OCI-LY7 (cell line): ENCODE measurements around the gene ABHD11. TPM values are rescaled to one million over a fixed set of nuclear protein-coding genes. Genes with fewer than 3 reads are reported as not detected.

Source experiments
- BruUV-seq: library from RNA; stranded (reverse); fragments of 400-500 nt; replicated peaks from 2 replicates; lab custom pipeline; 2021; lab: Mats Ljungman, UMichigan
- CTCF ChIA-PET: fragments of 300-600 bp; sonication (Branson Sonifier 250); formaldehyde crosslinking; loops from one replicate; lab custom pipeline; 2022; ENCODE audit warnings: antibody characterized with exemption; ENCODE audit not compliant: unreplicated experiment; lab: Charles Lee
- POLR2A ChIA-PET: fragments of 300-600 bp; sonication (Branson Sonifier 250); formaldehyde crosslinking; loops from one replicate; lab custom pipeline; 2022; ENCODE audit warnings: antibody characterized with exemption; lab: Charles Lee
- DNase-seq: peaks from one replicate; pipeline ENCODE4 v3.0.0-alpha.2; 2015; ENCODE audit warnings: low spot score
- H2AFZ ChIP-seq: fragments of 200-600 bp; sonication (generic), shearing (Covaris generic); 2 replicates; pipeline ENCODE4 v1.6.1; 2014; ENCODE audit warnings: mild to moderate bottlenecking, antibody characterized with exemption, low read length, moderate library complexity
- H3K27ac ChIP-seq: fragments of 200-600 bp; sonication (generic); 2 replicates; pipeline ENCODE4 v1.5.1; 2014; ENCODE audit warnings: mixed run types, low read depth, mild to moderate bottlenecking, moderate library complexity, low read length, inconsistent platforms; ENCODE audit not compliant: poor library complexity, severe bottlenecking
- H3K36me3 ChIP-seq: fragments of 200-600 bp; sonication (generic); 2 replicates; pipeline ENCODE4 v1.6.1; 2014; ENCODE audit warnings: mild to moderate bottlenecking, antibody characterized with exemption, low read length, moderate library complexity, mixed read lengths; ENCODE audit not compliant: insufficient read depth
- H3K4me1 ChIP-seq: fragments of 200-600 bp; sonication (generic); 2 replicates; pipeline ENCODE4 v1.5.1; 2014; ENCODE audit warnings: mild to moderate bottlenecking, low read length; ENCODE audit not compliant: insufficient read depth, poor library complexity, severe bottlenecking
- H3K4me2 ChIP-seq: fragments of 200-600 bp; sonication (generic); 2 replicates; pipeline ENCODE4 v1.6.1; 2014; ENCODE audit warnings: mild to moderate bottlenecking, low read length
- H3K4me3 ChIP-seq: fragments of 200-600 bp; sonication (generic); 2 replicates; pipeline ENCODE4 v1.5.1; 2014; ENCODE audit warnings: mild to moderate bottlenecking, low read depth, low read length; ENCODE audit not compliant: poor library complexity, severe bottlenecking
- H3K79me2 ChIP-seq: fragments of 200-600 bp; sonication (generic); 2 replicates; pipeline ENCODE4 v1.6.1; 2016; ENCODE audit warnings: low read depth, mild to moderate bottlenecking, low read length, moderate library complexity, mixed read lengths; ENCODE audit not compliant: insufficient read depth
- H3K9me2 ChIP-seq: fragments of 200-600 bp; sonication (generic); 2 replicates; pipeline ENCODE4 v1.6.1; 2016; ENCODE audit warnings: mild to moderate bottlenecking, low read length, mixed read lengths; ENCODE audit not compliant: insufficient read depth
- H3K9me3 ChIP-seq: fragments of 200-600 bp; sonication (generic); 2 replicates; pipeline ENCODE4 v1.6.1; 2014; ENCODE audit warnings: mild to moderate bottlenecking, mixed run types, low read length, mixed read lengths
- H4K20me1 ChIP-seq: fragments of 200-600 bp; sonication (generic); 2 replicates; pipeline ENCODE4 v1.6.1; 2014; ENCODE audit warnings: mild to moderate bottlenecking, antibody characterized with exemption, low read length, moderate library complexity, mixed read lengths; ENCODE audit not compliant: insufficient read depth
- EZH2phosphoT487 ChIP-seq: fragments of 200-600 bp; sonication (generic); IDR thresholded peaks from 2 replicates; pipeline ENCODE4 v1.6.1; 2018; ENCODE audit warnings: low read depth, borderline replicate concordance, mild to moderate bottlenecking, mixed run types, antibody characterized with exemption, low read length, moderate library complexity, mixed read lengths
- intact Hi-C: fragments of 100-400 bp; cut with micrococcal nuclease; formaldehyde crosslinking; loops from one replicate; pipeline ENCODE4 v1.10.0; 2022; ENCODE audit not compliant: unreplicated experiment
- total RNA-seq, 2 experiments: library from RNA; depleted of rRNA in 1 of 2; stranded (reverse); fragments of >200 nt in 1 of 2; shearing (Covaris generic) in 1 of 2; gene quantifications; 2 replicates each; pipeline ENCODE4 v1.2.3, GENCODE V29; 2014 to 2022
- TF ChIP-seq, protein P1 (sequence below): fragments of 200-600 bp; sonication (generic); conservative IDR thresholded peaks from 2 replicates; pipeline ENCODE4 v1.5.1; 2014; ENCODE audit warnings: mild to moderate bottlenecking, antibody characterized with exemption, low read length, moderate library complexity, mixed read lengths

ABHD11 gene
- total RNA-seq, 2 experiments from 2014 or later = 27.4 to 27.5 TPM

- POLR2A ChIA-PET = interaction anchor here (1.1 kb wide), 1 partner anchor 35 kb away, joined by 3 read pairs; the partner anchor contains the start of gene ABHD11
Measured at GRCh38 chr7:73773700-73774517, 35.3 kb upstream of the ABHD11 start.

GRCh38 chr7:73770860-73771670 is 32.5 kb upstream of the ABHD11 start:
- Histone ChIP-seq H3K9me3 (no peaks in the 10 kb centered on the region), H3K36me3 (no peaks in the 10 kb centered on the region), H3K9me2 (no peaks in the 10 kb centered on the region), H3K27ac (no peak overlapping the region), H4K20me1 (no peaks in the 10 kb centered on the region), H2AFZ (no peak overlapping the region), H3K4me3 (no peak overlapping the region), H3K4me1 (peaks cover 3% of the 10 kb centered on the region), H3K4me2 (peak overlapping the region; percentile 33; the same call in 1 of the 2 replicates), H3K79me2 (no peaks in the 10 kb centered on the region)
- POLR2A ChIA-PET = interaction anchor here (0.6 kb wide), 1 partner anchor 250 kb away, joined by 3 read pairs; no protein-coding TSS in a partner anchor
- DNase-seq = no peak
- CTCF ChIA-PET = no interaction called here
- BruUV-seq = no TSS peak
- intact Hi-C loops = no loop called here
- TF ChIP-seq EZH2phosphoT487 = no peak

More at GRCh38 chr7:73773700-73774517, 35.3 kb upstream of the ABHD11 start:
- H3K9me3 ChIP-seq = no peaks in the 10 kb centered on the region
- H3K4me2 ChIP-seq = no peak overlapping the region
- CTCF ChIA-PET = no interaction called here
- DNase-seq = no peak
- H4K20me1 ChIP-seq = no peaks in the 10 kb centered on the region
- no peak overlapping the region for H2AFZ ChIP-seq
- no peaks in the 10 kb centered on the region for H3K9me2 ChIP-seq
- H3K36me3 ChIP-seq = no peaks in the 10 kb centered on the region
- TF ChIP-seq EZH2phosphoT487 = no peak
- TF ChIP-seq, protein P1, sequence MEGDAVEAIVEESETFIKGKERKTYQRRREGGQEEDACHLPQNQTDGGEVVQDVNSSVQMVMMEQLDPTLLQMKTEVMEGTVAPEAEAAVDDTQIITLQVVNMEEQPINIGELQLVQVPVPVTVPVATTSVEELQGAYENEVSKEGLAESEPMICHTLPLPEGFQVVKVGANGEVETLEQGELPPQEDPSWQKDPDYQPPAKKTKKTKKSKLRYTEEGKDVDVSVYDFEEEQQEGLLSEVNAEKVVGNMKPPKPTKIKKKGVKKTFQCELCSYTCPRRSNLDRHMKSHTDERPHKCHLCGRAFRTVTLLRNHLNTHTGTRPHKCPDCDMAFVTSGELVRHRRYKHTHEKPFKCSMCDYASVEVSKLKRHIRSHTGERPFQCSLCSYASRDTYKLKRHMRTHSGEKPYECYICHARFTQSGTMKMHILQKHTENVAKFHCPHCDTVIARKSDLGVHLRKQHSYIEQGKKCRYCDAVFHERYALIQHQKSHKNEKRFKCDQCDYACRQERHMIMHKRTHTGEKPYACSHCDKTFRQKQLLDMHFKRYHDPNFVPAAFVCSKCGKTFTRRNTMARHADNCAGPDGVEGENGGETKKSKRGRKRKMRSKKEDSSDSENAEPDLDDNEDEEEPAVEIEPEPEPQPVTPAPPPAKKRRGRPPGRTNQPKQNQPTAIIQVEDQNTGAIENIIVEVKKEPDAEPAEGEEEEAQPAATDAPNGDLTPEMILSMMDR = no peak
- no peak overlapping the region for H3K27ac ChIP-seq
- intact Hi-C loops = no loop called here
- H3K4me1 ChIP-seq = peaks cover 3% of the 10 kb centered on the region
- no peak overlapping the region for H3K4me3 ChIP-seq
- BruUV-seq = no TSS peak
- no peaks in the 10 kb centered on the region for H3K79me2 ChIP-seq

DNA sequence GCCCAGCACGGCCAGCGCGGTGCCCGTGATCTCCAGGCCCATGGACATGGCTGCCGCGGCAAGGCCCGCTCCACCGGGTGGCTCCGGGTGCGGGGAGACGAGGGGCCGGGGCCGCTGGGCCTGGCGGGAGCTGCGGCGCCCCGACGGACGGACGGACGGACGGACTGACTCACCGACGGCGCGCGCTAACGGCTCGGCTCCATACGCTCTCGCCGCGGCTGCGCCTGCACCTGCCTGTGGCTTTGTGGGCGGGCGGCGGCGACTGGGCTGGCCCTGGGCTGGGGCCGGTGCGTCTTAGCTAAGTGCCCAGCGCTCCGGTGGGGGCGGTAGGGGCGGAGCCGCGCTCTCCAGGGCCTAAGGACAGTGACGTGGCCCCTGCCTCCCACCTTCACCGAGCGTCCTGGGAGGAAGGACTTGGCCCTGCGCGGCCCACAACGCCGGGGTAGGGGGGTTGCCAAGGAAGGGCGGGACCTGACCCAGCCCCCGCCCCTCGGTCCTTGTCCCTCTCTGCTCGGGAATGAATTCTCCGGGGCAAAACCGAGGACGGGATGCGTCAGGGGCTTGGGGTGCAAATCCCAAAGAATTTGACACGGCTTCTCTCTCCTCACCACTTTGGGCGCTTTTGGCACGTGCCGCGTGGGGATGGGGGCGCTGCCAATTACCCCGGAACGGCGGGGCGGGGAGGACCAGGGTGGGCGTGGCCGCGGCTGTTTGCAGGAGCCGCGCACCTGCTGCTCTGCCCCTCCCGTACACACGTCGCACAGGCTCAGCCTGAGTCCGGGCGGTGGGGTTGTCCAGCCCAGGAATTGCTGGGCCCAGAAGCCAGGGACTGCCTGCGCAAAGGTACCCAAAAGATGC is 31.6 kb upstream of the ABHD11 start, which contains the start of gene CLDN3:
CLDN3 (minus strand) TSS at position 269 of the 858 bp plus-strand sequence; CDS start at position 48, 221 bp downstream.
- no peaks in the 10 kb centered on the region for H3K9me3 ChIP-seq
- H3K4me2 ChIP-seq = peak within 1 kb of the TSS; percentile 33; the same call in 1 of the 2 replicates
- no peak for TF ChIP-seq EZH2phosphoT487
- TF ChIP-seq, protein P1 = no peak
- peak; percentile 13 for DNase-seq
- peaks cover 3% of the 10 kb centered on the region for H3K4me1 ChIP-seq
- H4K20me1 ChIP-seq = no peaks in the 10 kb centered on the region
- intact Hi-C loops = no loop called here
- POLR2A ChIA-PET = interaction anchor here (0.6 kb wide), 1 partner anchor 249 kb away, joined by 3 read pairs; no protein-coding TSS in a partner anchor
- CTCF ChIA-PET = no interaction called here
- H3K79me2 ChIP-seq = no peaks in the 10 kb centered on the region
- H3K4me3 ChIP-seq = peak within 1 kb of the TSS; percentile 15
- no peak within 1 kb of the TSS for H3K27ac ChIP-seq
- H3K9me2 ChIP-seq = no peaks in the 10 kb centered on the region
- no TSS peak for BruUV-seq
- no peak within 1 kb of the TSS for H2AFZ ChIP-seq
- H3K36me3 ChIP-seq = no peaks in the 10 kb centered on the region
